Ureter (tissue), 1 donor: ENCODE data around the gene SNAP25. TPM values are rescaled to one million over a fixed set of nuclear protein-coding genes. Genes with fewer than 3 reads are reported as not detected.
A peak's percentile ranks its signal among the peaks of the same experiment; 100 is the strongest.

Source experiments
- DNase-seq: peaks from one replicate; pipeline ENCODE4 v3.0.0-alpha.2; 2020; ENCODE audit warnings: low spot score
- total RNA-seq: library from RNA; stranded (reverse); gene quantifications from one replicate; pipeline ENCODE4 v1.2.4, GENCODE V29; 2023
- donor health status: DM: yes; HTN: yes; CAD: no.

The SNAP25 gene
- total RNA-seq, 1 donor from 2014 or later, result 16.3 TPM

DNA sequence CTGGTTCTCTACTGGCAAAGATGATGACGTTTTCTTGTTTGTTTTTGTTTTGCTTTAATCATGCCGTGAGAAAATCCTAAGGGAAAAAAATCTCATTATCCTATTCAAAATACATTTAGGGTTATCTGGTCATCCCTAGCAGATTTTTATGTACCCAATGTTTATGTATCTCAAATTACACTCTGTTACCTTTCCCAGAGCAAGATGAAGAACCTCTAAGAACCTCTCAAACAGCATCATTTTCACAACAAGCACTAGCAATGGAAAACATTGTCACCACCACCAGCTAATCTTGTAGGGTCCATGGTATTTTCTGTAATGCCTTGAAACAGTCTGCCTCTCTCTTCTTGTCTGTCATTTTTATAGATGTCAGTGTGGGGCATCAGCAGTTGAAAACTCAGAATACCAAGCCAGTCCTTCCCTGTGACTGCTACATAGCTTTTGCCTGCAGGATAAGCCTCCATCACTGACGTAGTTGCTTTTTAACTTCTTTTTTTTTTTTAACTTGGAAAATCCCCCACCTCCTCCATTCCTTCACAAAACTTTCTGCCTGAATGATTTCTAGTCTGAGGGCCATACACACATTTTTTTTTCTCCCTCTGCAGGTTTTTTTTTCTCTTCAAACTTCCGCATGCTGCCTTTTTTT, 2.4 kb upstream of the SNAP25 start:
- DNase-seq, result no peak

DNA sequence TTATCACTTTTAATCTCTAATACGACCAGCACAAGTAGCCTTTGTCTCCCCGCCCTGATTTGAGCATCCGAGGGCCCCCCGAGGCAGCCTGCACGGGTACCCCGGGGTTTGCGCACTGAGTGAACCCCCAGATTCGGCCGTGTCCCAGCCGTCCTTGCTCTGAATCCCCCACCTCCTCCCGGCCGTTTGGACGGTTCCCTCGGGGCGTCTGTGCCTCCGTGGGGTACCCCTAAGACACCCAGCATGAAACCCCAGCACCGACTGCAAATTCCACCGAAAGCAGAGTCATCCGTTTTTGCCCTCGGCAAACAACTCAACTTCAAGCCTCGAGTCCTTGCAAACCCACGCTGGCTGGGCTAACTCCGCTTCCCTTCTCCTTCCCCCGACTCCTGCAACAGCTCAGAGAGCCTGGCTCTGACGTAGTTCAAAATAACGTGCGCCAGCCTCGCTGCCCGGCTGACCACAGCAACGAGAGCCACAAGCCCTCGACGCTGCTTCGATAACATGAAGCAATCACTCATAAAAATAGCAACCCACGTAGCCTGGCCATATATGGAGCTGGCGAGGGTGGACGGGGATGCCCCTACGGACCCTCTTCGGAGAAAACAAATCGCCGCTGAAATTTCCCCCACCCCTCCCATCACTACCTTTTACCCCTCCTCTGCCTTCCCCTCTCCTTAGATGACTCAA, 764 bp upstream of the SNAP25 start:
- peak; percentile 75 for DNase-seq

DNA sequence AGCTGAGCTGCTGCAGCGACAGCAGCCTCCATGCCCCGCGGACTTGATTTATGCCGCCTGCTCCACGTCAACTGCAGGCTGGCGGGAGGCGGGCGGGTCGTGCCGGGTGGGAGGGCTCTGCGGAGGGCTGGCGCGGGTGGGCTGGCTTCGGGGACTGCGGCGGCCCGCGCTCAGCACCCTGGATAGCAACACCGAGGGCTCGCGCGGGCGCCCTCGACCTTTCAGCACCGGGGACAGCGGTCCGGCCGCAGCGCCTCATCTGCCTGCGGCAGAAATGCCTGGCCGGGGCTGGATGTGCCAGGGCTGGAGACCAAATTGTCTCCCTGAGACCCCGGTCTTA, 792 bp downstream of the SNAP25 start:
- DNase-seq, result peak; percentile 79

DNA sequence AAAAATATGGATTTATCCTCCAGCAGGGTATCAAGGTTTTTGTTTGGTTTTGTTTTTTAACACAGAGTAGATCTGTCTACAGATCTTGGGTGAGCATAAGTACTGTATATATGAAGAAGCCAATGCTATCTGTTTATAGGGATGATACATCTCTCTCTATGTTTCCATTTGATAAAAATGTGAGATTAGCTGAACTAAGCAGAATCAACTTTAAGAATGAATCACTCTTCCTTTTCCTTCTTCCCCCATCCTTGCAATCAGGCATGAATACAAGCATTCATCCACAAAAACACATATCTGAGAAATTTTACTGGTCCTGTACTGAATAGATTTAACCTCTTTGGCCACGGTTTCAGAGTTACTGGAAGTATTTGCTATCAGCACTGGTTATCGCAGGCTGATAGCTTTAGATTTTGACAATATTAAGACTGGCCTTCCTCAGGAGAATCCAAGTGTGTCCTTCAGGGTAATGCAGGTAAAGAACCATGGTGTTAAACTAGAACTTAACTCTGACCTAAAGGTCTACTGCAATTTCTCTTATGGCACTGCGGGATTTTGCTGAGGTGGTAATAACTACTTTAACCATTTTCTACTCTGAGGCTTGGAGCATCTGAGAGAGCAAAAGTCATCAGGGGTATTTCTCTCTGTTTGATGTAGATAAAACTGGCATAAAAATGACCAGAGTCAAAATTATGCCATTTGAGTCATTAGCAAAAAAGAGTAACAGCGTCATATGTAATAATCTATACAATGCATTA, 1.5 kb downstream of the SNAP25 start:
- DNase-seq, result no peak

DNA sequence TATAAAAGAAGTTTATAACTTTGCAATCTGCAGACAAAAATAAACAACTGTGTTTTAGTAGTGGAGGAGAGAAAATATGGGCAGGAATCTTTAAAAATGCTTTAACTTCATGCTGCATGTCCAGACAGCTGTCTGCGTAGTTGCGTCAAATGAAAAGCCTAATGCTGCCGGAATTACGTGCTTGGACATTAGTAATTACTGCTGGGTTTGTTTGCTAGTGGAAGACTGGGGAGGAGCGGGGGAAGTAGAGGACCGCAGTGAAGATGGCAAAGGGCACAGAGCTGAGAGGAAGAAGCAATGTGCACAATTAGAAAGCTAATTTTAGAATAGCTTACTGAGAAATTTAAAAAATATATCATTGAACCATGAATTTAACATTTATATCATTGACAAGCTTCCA, 2.4 kb downstream of the SNAP25 start:
- no peak for DNase-seq

DNA sequence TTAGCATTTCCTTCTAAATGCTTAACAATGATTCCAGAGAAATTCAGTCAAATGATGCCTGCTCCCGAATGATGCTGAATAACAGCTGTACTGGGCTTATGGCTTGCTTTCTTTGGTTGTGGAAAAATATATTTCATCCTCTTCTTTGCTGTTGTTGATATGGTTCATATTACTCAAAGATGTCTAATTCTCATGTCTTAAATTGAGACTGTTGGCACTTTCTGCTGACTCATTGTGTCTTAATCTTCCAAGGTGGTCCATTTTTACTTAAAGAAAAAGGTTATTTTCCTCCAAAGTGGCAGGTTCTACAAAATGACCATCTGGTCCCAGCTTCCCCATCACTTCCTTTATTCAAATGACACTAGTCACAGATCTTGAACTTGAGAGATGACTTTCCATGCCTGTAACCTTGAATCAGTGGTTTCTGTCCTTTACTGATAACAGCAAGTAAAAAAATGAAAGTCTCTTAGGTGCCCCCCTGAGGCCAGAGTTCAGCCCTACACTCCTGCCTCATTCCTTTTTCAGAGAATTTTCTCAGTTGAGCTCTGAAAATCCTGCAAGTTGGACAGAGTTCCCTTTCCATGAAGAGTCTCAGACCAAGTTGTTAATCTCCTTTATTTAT, 6.9 kb downstream of the SNAP25 start:
- DNase-seq, result no peak

DNA sequence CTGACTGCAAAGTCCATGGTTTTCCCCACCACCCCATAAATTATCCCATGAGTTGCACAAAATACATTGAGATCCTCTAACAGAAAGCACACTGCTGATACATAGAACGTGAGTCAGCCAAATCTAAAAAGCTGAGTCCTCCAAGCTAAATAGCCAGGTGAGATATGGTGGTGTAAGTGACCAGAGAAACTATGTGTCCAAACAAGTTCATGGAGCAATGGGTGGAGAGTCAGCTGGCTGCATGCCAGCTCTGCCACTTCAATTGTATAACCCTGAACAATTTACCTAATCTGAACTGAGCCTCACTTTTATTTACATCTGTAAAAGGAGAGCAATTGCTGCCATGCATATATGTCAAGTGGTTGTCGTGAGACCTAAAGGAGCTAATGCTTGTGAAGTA, 9.7 kb downstream of the SNAP25 start:
- DNase-seq, result no peak

DNA sequence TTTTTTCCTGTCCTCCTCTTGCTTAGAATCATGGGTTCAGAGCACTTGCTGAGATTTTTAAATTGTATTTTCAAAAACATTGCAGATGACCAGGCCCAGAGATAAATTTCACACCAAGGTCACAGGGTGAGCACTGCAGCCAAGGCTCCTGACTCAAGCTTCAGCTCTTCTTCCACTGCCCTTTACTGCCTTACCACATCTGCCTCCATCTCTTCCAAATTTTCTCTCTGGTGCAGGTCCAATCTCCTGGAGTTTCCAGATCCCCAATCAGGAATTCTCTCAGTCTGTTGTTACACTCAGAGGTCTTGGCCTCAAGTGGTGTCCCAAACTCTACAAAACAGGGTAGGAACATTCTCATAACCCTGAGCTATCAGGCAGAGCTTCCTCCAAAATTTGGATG, 12.7 kb downstream of the SNAP25 start:
- DNase-seq, result no peak

DNA sequence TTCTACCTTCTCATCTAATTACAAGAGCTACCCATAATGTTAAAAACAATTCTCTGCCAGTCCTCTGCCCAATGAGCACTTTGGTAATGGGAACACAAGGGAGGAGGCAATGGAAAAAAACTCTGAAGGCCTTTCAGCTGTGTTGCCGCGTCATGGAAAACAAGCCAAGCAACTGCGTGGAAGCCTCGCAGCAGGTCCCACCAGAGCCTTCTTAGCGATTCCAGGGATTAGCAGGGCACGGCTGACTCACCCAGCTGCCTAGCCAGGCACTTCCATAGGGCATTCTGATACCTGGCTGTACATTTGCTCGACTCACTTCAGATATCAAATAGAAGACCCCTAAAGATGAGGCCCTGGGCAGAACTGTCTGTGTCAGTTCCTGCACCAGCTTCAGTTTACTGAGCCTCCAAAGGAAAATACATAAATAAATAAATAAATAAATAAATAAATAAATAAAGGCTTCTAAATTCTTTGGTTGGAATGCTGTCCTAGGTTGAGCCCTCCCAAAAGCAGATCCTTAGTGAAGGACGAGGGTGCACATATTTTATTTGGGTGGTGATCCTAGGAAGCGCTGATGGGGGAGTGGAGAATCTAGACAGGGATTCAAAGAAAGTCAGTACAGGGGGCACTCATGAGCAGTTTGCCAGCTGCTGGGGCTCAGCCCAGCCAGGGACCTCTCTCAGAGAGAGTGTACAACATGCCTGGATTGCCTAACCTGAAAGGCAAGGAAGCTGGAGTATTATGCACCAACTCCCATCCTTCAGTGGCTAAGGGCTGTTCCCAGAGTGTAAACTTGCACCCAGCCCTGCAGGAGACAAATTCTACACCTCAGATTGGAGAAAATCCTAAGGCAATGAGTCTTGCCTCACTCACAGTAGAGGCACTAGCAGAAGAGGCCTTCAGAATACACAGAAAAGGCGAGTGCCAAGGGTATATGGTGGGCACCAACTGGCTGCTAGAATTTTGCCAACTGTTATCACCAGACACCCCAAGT, 18.2 kb downstream of the SNAP25 start:
- DNase-seq, result no peak

DNA sequence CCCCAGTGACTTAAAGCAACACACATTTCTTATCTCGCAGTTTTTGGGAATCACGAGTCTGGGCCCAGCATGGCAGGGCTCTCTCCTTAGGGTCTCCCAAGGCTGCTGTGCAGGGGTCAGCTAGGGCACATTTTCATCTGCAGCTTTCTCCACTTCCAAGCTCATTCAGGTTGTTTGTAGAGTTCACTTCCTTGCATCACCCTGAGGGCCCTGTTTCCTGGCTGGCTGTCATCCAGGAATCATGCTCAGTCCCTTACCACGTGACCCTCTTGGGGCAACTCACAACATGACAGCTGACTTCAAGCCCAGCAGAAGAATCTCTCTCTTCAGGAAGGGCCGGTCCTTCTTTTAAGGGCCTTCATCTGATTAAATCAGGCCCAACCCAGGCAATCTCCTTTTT, 21.3 kb downstream of the SNAP25 start:
- DNase-seq, result peak; percentile 84

DNA sequence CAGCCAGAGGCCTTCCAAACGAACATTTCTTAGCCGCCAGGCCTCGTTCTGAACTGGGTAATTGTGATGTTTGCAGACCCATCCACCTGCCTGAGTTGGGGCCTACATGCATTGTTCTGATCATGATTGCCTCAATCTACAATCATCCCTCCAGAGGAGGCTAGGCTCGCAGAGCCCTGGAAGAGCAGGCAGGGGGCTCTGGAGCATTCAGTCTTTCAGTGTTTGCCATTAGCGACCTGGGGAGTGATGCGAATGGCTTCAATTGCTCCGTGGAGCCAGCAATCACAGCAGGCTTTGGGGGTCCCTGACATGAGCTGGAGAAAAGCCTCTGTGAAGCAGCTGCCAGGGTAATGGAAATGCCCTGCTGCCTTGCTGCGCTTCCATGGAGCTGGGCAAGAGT, 22.0 kb downstream of the SNAP25 start:
- no peak for DNase-seq

DNA sequence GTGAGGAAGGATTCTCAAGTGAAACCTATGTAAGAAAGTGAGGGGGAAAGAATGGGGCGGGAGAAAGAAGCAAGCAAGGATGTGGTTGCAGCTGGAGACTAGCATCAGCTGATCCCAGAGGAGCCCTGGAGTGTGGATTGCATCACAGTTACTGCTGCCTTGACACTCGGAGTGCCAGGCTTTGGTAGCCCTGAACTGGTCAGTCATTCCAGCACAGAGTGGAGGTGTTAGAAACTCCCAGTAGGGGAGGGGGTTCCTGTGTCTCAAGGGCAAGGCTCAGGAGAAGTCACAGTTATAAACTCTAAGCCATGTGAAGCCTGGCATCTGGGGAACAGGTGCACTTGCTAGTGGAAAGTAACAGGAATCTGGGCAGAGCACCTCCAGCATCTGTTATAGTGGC, 23.5 kb downstream of the SNAP25 start:
- DNase-seq, result no peak

DNA sequence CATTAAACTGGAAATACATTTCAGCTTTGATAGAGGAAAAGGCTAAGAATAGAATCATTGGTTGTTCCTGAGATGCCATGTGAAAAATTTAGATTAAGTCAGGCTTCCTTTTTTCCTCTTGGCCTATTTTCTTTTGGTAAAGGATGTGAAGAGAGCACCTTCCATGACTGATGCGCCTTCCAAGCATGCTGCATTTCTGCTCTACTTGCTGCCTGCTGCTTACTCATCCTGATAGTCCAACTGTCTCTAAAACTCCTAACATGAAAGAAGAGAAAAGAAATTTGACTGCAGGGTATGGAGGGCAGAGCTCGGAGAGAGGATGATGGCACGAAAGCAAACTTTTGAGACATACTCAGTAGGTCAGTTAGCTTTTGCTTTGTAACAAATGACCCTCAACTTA, 28.8 kb downstream of the SNAP25 start:
- DNase-seq, result no peak

DNA sequence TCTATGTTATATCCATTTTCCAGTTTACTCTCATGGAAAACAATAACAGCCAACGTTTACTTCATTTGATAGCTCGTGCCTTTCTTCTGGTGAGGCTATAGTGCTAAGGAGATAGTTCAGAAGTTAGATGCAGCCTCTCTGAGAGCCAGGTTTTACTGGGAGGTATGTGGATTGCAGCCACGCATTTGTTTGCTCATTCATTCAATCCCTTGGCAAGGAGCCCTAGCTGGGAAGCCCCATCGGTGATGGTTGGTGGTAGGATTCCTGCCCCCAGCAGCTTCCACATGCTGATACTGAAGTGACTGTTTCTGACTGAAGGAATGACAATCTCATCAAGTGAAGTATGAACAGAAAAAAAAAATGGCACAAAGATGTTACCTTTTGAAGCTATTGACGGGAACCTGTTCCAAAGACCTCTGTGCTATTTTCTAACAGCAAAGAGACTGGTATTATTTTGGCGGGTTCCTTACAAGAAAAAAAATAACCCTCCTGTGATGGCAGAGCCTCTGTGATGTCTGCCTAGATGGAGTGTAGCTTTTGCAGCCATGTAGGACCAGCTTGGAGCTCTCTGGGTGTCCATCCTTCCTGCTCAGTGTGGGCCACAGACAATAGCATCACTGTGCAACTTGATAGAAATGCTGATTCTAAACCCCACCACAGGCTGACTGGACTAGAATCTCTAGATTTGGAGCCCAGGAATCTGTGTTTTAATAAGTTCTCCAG, 30.6 kb downstream of the SNAP25 start:
- DNase-seq, result no peak

DNA sequence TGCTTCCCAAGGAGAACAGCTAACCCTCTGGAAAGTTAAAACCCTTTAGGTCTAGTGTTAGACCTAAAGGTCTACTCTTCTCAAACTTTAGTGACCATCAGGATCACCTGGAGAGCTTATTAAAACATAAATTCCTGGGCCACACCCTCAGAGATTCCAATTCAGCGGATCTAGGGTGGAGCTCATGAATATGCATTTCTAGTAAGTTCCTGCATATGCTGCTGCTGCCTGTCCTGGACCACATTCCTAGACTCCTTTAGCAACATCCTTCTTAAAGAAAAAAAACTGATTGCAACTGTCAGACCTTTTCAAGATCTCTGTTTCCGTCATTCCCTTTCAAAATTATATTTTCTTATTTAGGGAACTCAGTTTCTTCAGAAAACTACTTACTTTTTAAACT, 31.2 kb downstream of the SNAP25 start:
- no peak for DNase-seq

DNA sequence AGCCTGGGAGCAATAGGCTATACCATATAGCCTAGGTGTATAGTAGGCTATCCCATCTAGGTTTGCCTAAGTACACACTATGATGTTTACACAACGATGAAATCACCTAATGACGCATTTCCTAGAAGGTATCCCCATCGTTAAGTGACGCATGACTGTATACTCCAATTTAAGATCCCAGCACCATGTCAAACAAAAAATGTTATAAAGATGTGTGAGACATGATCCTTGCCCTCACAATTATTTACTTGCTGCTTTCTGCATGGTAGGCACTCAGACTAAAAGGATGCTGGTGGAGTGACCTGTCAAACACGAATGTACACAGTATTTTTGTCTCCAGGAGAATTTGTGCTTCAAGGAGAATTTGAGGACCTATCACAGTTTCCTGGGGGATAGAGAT, 32.3 kb downstream of the SNAP25 start:
- no peak for DNase-seq

DNA sequence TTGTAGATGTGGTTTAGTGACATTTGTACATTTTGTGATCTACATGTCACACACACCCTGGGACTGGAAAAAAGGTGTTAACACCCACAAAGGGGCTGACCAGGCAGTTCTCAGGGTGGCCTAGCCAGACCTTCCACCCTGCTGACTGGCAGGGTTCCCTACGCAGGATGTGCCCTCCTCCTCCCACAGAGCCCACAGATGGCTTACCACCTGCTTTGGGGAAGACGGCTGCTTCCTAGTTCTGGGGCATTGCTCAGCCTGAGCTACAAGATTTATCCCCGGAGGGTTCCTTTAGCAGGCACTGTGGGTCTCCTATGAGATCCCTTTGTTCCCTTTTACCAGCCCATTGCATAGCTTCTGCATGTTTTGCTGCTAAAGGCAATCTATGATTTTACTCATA, 35.1 kb downstream of the SNAP25 start:
- DNase-seq, result no peak

DNA sequence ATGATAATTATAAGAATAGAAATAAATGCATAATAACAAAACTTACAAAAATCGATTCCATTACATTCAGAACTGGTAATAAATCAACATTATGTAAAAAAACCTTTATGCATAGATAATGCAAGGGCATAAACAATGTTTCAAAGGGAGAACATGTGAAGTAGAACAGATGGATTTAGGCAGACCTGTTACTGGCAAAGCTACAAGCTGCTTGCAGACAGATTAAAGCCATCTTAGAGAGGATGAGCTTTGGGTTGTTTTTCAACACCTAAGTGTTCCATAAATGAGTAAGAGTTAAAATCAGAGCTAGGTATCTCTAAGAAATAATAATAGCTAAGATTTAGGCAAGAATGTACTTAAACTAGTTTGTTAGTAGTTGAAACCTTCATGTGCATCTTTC, 37.2 kb downstream of the SNAP25 start:
- no peak for DNase-seq

DNA sequence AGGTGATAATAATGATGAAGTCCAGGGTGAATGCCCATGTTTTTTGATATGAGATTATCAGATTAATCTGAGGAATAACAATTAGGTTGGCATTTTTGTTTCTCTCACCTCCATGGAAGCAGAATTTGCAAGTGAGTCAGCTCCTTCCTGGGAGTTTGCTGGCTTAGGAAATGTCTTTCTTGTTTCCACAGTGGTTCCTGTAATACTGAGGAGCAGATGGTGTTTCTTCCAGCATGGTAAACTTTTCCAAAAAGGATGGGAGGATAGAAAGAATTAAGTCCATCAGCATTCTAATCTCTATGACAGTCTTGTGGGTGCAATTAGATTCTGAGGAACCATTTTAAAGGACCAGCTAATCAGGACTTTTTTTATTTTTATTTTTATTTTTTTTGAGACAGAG, 40.5 kb downstream of the SNAP25 start:
- no peak for DNase-seq

DNA sequence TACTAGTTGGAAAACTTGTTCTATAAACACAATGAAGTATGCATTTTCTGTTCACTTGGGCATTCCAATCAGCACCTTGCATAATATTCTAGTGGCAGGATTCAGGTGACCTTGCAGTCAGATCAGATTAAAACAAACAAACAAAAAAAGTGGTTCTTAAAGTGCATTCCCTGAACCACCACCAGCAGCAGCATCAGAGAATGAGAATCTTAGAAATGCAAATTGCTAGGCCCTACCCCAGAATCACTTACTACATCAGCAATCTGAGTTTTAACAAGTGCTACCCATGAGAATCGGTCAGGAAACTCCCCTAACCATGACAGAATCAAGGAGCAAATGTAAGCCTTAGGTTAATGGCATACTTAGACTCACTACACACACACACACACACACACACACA, 41.7 kb downstream of the SNAP25 start:
- no peak for DNase-seq

DNA sequence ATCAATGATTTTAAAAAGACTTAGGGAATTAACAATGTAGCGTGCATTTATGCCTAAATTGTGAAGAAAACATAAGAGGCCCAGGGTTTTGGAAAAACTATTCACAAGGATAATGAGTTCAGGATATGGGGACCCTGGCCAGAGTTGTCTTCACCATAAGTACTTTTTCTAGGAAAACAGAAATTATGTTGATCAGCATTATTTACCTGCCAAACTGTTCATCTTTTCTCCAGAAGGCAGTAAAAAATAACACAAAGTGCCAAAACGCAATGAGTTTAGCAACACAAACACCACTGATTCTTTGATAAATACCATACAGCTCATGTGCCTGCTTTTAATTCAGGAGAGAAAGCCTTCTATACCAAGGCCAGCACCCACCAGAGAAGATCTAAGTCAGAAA, 43.1 kb downstream of the SNAP25 start:
- no peak for DNase-seq
